Breast epithelium (tissue), 4 donors: ENCODE data around the gene RGS9. TPM values are rescaled to one million over a fixed set of nuclear protein-coding genes. Genes with fewer than 3 reads are reported as not detected.
"Not testable (repeated sequence)": the region's sequence is repeated elsewhere in the genome, so short reads cannot be mapped to it uniquely, and the experiment has no call there.

ENCODE experiments used
- DNase-seq, 2 donors: peaks; one replicate each; pipeline ENCODE4 v3.0.0-alpha.2; 2019; ENCODE audit warnings: low spot score in 2 of 2
- H3K27ac ChIP-seq, 2 donors: fragments of 200-600 bp; sonication (generic) in 1 of 2; one replicate each; pipeline ENCODE4 v1.5.1; 2016 to 2019; ENCODE audit warnings: mild to moderate bottlenecking in 1 of 2
- H3K27me3 ChIP-seq, 2 donors: fragments of 200-600 bp; sonication (generic) in 1 of 2; one replicate each; pipeline versions ENCODE4 v1.5.1 to v1.6.0; 2017 to 2019; ENCODE audit warnings: control low read depth in 1 of 2, mild to moderate bottlenecking in 1 of 2
- H3K36me3 ChIP-seq: fragments of 200-600 bp; one replicate; pipeline ENCODE4 v1.5.1; 2019
- H3K4me1 ChIP-seq, 2 donors: fragments of 200-600 bp; sonication (generic); one replicate each; pipeline ENCODE4 v1.5.1; 2016 to 2019; ENCODE audit warnings: control low read depth in 1 of 2
- H3K4me3 ChIP-seq, 3 donors: fragments of 200-600 bp; sonication (generic); 1 replicate in 2 of 3; 2 replicates in 1 of 3; pipeline ENCODE4 v1.5.1; 2016 to 2019; ENCODE audit warnings: mild to moderate bottlenecking in 3 of 3, moderate library complexity in 2 of 3
- H3K9me3 ChIP-seq, 2 donors: fragments of 200-600 bp; sonication (generic) in 1 of 2; one replicate each; pipeline ENCODE4 v1.5.1; 2016 to 2019; ENCODE audit warnings: control low read depth in 1 of 2
- POLR2A ChIP-seq: fragments of 450-650 bp; IDR thresholded peaks from one replicate; pipeline ENCODE4 v1.6.1; 2016; ENCODE audit warnings: antibody characterized with exemption, mild to moderate bottlenecking, moderate library complexity
- POLR2AphosphoS5 ChIP-seq, 3 donors: sonication (generic); formaldehyde crosslinking; IDR thresholded peaks; one replicate each; pipeline ENCODE4 v1.6.1; 2017; ENCODE audit warnings: antibody characterized with exemption in 3 of 3
- intact Hi-C: fragments of 100-400 bp; cut with DNase I; formaldehyde crosslinking; loops from one replicate; pipeline ENCODE4 v1.15.1; 2023; ENCODE audit warnings: low total_unique reads
- total RNA-seq, 3 donors: library from RNA; depleted of rRNA; stranded (reverse); fragments of >200 nt; gene quantifications; one replicate each; pipeline ENCODE4 v1.1.0, GENCODE V29; 2016
- TF ChIP-seq, protein P1 (sequence below), 3 donors: fragments of 450-650 bp; IDR thresholded peaks; one replicate each; pipeline ENCODE4 v1.5.1; 2016 to 2017; ENCODE audit warnings: antibody characterized with exemption in 3 of 3, mild to moderate bottlenecking in 3 of 3, moderate library complexity in 3 of 3

Gene RGS9
- 1 to 10 TPM; 1.6 to 6.9 (median 5.0) TPM for total RNA-seq

DNA sequence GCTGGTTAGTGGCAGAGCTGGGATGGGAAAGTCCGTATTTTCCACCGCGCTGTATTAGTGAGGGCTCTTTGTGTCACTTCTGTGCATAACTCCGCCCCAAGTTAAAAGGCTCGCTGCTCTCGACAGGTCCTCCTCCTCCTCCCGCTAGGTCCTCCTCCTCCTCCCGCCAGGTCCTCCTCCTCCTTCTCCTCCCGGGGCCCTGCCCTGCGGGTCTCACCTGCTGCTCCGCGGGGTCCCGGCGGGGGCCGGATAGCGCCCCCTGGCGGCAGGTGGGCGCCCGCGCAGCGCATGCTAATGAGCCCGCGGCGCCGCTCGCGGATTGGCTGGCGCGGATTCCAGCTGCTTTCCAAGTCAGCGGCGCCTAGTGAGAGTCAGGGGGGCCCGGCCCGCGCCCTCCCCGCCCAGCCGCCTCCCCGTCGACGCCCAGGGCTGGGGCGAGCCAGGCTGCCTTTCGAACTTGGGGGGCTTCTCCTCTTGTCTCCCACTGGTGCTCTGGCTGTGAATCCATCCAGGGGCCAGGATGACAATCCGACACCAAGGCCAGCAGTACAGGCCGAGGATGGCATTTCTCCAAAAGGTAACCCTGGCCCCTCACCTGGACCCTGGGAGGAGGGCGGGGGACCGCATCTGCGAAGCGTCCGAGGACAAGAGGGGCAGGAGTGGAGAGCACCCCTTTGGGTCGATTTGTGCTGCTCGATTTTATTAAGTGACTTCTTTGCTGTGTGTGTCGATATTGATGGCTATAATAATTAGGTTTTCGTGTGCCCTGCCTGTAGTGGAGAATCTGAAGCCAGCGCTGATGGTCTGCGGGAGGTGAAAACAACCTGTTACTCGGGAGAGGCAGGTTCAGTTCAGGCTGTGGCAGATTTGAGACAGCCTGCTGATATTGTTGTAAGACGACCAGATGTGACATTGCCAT is at the start of gene RGS9:
RGS9 (plus strand) TSS at position 350 of the 919 bp plus-strand sequence; CDS start at position 521, 171 bp downstream.
- peak; percentile 70 to 78 for DNase-seq
- no peak for TF ChIP-seq POLR2A
- TF ChIP-seq, protein P1, sequence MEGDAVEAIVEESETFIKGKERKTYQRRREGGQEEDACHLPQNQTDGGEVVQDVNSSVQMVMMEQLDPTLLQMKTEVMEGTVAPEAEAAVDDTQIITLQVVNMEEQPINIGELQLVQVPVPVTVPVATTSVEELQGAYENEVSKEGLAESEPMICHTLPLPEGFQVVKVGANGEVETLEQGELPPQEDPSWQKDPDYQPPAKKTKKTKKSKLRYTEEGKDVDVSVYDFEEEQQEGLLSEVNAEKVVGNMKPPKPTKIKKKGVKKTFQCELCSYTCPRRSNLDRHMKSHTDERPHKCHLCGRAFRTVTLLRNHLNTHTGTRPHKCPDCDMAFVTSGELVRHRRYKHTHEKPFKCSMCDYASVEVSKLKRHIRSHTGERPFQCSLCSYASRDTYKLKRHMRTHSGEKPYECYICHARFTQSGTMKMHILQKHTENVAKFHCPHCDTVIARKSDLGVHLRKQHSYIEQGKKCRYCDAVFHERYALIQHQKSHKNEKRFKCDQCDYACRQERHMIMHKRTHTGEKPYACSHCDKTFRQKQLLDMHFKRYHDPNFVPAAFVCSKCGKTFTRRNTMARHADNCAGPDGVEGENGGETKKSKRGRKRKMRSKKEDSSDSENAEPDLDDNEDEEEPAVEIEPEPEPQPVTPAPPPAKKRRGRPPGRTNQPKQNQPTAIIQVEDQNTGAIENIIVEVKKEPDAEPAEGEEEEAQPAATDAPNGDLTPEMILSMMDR (IDR thresholded peaks at IDR 0.05), result peak; percentile 93 to 98 (median 97)
- peak in 2 of 3 donors; percentile 18 to 48 for TF ChIP-seq POLR2AphosphoS5 (IDR thresholded peaks at IDR 0.05)
- no peaks in the 10 kb centered on the region for H3K4me1 ChIP-seq
- intact Hi-C loops, result no loop called here
- peak within 1 kb of the TSS; percentile 24 to 78 (median 51) for H3K4me3 ChIP-seq
- no peaks in the 10 kb centered on the region for H3K36me3 ChIP-seq
- H3K9me3 ChIP-seq, result no peaks in the 10 kb centered on the region
- H3K27ac ChIP-seq, result no peak within 1 kb of the TSS
- peaks cover 0 to 8% of the 10 kb centered on the region in 2 donors for H3K27me3 ChIP-seq

DNA sequence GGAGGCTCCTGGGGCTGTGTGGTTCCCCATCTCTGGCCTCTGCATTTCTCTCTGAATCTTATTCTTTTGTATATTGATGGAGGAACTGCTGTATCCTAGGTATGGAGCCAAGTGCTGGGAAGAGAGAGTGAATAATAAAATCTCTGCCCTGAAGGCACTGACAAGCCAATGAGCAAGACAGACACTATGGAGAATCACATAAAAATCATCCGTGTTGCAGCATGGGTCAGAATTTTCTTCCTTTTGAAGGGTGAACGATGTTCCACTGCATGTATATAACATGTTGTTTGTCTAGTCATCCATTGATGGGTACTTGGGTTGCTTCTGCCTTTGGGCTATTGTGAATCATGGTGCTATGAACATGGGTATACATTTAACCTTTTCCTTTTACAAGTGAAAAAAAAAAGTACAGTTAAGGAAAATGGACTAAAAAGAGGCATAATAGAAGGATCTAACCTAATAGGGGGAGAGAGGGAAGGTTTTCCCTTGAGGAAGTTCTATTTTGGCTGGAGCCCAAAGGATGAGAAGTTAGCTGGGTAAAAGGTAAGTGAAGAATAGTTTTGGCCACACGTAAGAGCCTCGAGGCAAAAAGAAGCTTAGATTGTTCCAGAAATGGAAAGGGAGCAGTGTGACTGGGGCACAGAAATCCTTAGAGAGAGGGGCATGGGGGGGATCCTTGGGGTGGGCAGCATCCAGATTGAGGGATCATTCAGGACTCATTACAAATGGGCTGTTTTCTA is 48.4 kb upstream of the RGS9 start:
- Histone ChIP-seq H3K4me3 (no peak overlapping the region), H3K27ac (no peak overlapping the region), H3K27me3 (no peaks in the 10 kb centered on the region), H3K4me1 (peaks cover 0 to 4% of the 10 kb centered on the region in 2 donors), H3K36me3 (no peaks in the 10 kb centered on the region), H3K9me3 (no peaks in the 10 kb centered on the region)
- TF ChIP-seq, protein P1 (IDR thresholded peaks at IDR 0.05), result no peak
- TF ChIP-seq POLR2AphosphoS5 (IDR thresholded peaks at IDR 0.05), result no peak
- intact Hi-C loops, result no loop called here
- no peak for DNase-seq

DNA sequence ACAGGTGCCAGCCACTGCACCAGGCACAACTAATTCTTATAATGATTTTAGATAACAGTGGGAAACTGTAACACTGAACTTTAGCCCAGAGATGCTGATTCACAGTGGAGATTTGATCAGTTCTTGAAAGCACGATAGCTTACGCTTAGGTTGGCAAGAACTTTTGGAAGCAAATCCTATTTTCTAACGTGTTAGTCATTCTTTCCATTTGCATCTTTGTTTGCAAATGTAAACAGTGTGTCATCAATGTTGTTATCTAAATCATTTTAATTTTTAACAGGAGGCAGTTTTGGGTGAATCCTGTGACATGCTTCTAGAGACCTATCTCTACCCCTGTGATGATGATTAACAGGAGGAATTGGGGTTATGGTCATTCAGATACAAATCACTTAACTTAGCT is 44.9 kb upstream of the RGS9 start:
- Histone ChIP-seq H3K4me3 (no peak overlapping the region), H3K4me1 (peaks cover 0 to 4% of the 10 kb centered on the region in 2 donors), H3K9me3 (no peaks in the 10 kb centered on the region), H3K27me3 (no peaks in the 10 kb centered on the region), H3K27ac (no peak overlapping the region), H3K36me3 (no peaks in the 10 kb centered on the region)
- no peak for DNase-seq
- TF ChIP-seq POLR2A (no peak), POLR2AphosphoS5 (IDR thresholded peaks at IDR 0.05) (no peak)
- TF ChIP-seq, protein P1 (IDR thresholded peaks at IDR 0.05), result no peak
- intact Hi-C loops, result no loop called here

DNA sequence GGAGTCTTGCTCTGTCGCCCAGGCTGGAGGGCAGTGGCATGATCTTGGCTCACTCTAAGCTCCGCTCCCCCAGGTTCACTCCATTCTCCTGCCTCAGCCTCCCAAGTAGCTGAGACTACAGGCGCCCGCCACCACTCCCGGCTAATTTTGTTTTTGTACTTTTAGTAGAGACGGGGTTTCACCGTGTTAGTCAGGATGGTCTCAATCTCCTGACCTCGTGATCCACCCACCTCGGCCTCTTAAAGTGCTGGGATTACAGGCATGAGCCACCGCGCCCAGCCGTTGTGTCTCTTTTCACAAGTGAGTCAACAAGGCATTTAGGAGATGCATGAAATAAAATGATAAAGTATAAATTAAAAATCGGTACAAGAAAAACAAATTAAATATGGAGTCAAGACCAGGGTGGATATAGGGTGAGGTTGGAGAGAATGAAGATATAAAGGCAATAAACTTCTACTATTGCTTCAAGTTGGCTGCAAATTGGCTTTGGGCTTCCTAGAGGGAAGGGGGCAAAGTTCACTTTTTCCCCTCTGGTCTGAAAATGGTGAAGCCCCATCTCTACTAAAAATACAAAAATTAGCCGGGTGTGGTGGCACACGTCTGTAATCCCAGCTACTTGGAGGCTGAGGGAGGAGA is 44.3 kb upstream of the RGS9 start:
- H3K9me3 ChIP-seq, H3K27ac ChIP-seq, intact Hi-C loops, H3K27me3 ChIP-seq, H3K4me1 ChIP-seq, H3K4me3 ChIP-seq, DNase-seq, H3K36me3 ChIP-seq: not testable (repeated sequence)

DNA sequence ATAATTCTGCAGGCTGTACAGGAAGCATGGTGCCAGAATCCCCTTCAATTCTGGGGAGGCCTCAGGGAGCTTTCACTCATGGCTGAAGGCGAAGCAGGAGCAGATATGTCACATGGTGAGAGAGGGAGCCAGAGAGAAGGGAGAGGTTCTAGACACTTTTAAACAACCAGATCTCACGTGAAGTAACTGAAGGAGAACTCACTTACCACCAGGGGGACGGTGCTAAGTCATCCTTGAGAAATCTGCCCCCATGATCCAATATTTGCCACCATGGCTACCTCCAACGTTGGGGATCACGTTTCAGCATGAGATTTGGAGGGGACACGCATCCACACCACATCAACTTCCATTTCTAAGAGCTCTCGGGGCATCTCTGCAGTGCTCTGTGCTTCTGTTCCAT is 43.2 kb upstream of the RGS9 start:
- peaks cover 0 to under 1% of the 10 kb centered on the region in 2 donors for H3K4me1 ChIP-seq
- TF ChIP-seq POLR2A, result no peak
- no peak for TF ChIP-seq POLR2AphosphoS5 (IDR thresholded peaks at IDR 0.05)
- TF ChIP-seq, protein P1 (IDR thresholded peaks at IDR 0.05), result no peak
- DNase-seq, result no peak
- H3K27me3 ChIP-seq, result no peaks in the 10 kb centered on the region
- no peak overlapping the region for H3K4me3 ChIP-seq
- intact Hi-C loops, result no loop called here
- H3K9me3 ChIP-seq, result no peaks in the 10 kb centered on the region
- no peak overlapping the region for H3K27ac ChIP-seq
- H3K36me3 ChIP-seq, result no peaks in the 10 kb centered on the region
